B cell (primary cell): ENCODE data around the gene DCAKD. TPM values are rescaled to one million over a fixed set of nuclear protein-coding genes. Genes with fewer than 3 reads are reported as not detected.

Experiments
- ATAC-seq: fragments of 200-7000 bp; cut with Tn5 transposase; one replicate; pipeline ENCODE4 v1.10.0; 2021; ENCODE audit warnings: low read depth, mild to moderate bottlenecking, moderate number of reproducible peaks, moderate library complexity
- CTCF ChIA-PET: fragments of 350-600 bp; sonication (Branson Sonifier 250); formaldehyde crosslinking; loops from one replicate; lab custom pipeline; 2021; ENCODE audit warnings: antibody characterized with exemption, inconsistent platforms; lab: Charles Lee
- POLR2A ChIA-PET: fragments of 350-600 bp; sonication (Branson Sonifier 250); formaldehyde crosslinking; loops from one replicate; lab custom pipeline; 2021; ENCODE audit warnings: antibody characterized with exemption; lab: Charles Lee
- DNase-seq: peaks from one replicate; pipeline ENCODE4 v3.0.0; 2013
- H2AFZ ChIP-seq: 2 replicates; pipeline ENCODE4 v1.6.1; 2012; ENCODE audit warnings: mild to moderate bottlenecking, low read depth, low read length; ENCODE audit not compliant: insufficient read depth, poor library complexity, severe bottlenecking
- H3K27ac ChIP-seq, 2 donors: 1 replicate in 1 of 2; 2 replicates in 1 of 2; pipeline ENCODE4 v1.5.1; 2012 to 2013; ENCODE audit warnings: low read length in 2 of 2, mild to moderate bottlenecking in 2 of 2, moderate library complexity in 1 of 2
- H3K27me3 ChIP-seq, 4 experiments: fragments of 200-600 bp in 1 of 4; sonication (generic) in 1 of 4; replicated peaks in 1 of 4; 1 replicate in 2 of 4; 2 replicates in 2 of 4; pipeline versions ENCODE4 v1.6.1 to v1.7.0; 2013 to 2016; ENCODE audit warnings: low read length in 3 of 4, mild to moderate bottlenecking in 2 of 4, mixed read lengths in 1 of 4, moderate library complexity in 1 of 4; ENCODE audit not compliant: insufficient read depth in 4 of 4, control insufficient read depth in 3 of 4; ENCODE audit errors: control extremely low read depth in 1 of 4
- H3K36me3 ChIP-seq, 2 experiments: replicated peaks in 1 of 2; 1 replicate in 1 of 2; 2 replicates in 1 of 2; pipeline versions ENCODE4 v1.6.1 to v1.7.1; 2013; ENCODE audit warnings: low read length in 1 of 2; ENCODE audit not compliant: insufficient read depth in 2 of 2, control insufficient read depth in 1 of 2; ENCODE audit errors: control extremely low read depth in 1 of 2, extremely low read depth in 1 of 2
- H3K4me1 ChIP-seq, 2 donors: fragments of 200-600 bp in 1 of 2; sonication (generic) in 1 of 2; 1 replicate in 1 of 2; 2 replicates in 1 of 2; pipeline versions ENCODE4 v1.5.1 to v1.6.1; 2013 to 2017; ENCODE audit warnings: low read length in 2 of 2; ENCODE audit not compliant: control insufficient read depth in 2 of 2, insufficient read depth in 2 of 2
- H3K4me2 ChIP-seq: replicated peaks from 2 replicates; pipeline ENCODE3; 2012; ENCODE audit warnings: mild to moderate bottlenecking, low read depth, low read length; ENCODE audit not compliant: poor library complexity, severe bottlenecking
- H3K4me3 ChIP-seq, 5 experiments: fragments of 200-600 bp in 1 of 5; sonication (generic) in 1 of 5; 1 replicate in 3 of 5; 2 replicates in 2 of 5; pipeline versions ENCODE4 v1.5.1 to v1.7.0; 2011 to 2016; ENCODE audit warnings: low read length in 4 of 5, mild to moderate bottlenecking in 4 of 5, low read depth in 2 of 5, control low read depth in 1 of 5, moderate library complexity in 1 of 5; ENCODE audit not compliant: insufficient read depth in 1 of 5; ENCODE audit errors: control extremely low read depth in 1 of 5, extremely low read depth in 1 of 5
- H3K79me2 ChIP-seq: fragments of 200-600 bp; sonication (generic); one replicate; pipeline ENCODE4 v1.6.0; 2016; ENCODE audit warnings: low read length; ENCODE audit not compliant: control insufficient read depth, insufficient read depth
- H3K9ac ChIP-seq: fragments of 200-600 bp; sonication (generic); 2 replicates; pipeline ENCODE4 v1.6.1; 2017; ENCODE audit warnings: mild to moderate bottlenecking, low read length, moderate library complexity
- H3K9me3 ChIP-seq, 3 donors: one replicate each; pipeline versions ENCODE4 v1.6.1 to v1.7.1; 2013; ENCODE audit warnings: low read length in 2 of 3; ENCODE audit not compliant: control insufficient read depth in 2 of 3, insufficient read depth in 1 of 3; ENCODE audit errors: control extremely low read depth in 1 of 3
- H4K20me1 ChIP-seq: 2 replicates; pipeline ENCODE4 v1.6.0; 2012; ENCODE audit warnings: mild to moderate bottlenecking, low read length; ENCODE audit not compliant: insufficient read depth, control insufficient read depth, poor library complexity, severe bottlenecking
- H3K27ac Mint-ChIP-seq: one replicate; pipeline ENCODE4 v1.8.0; 2021; ENCODE audit warnings: mixed read lengths
- H3K27me3 Mint-ChIP-seq: one replicate; pipeline ENCODE4 v1.8.0; 2021; ENCODE audit warnings: mixed read lengths
- H3K4me1 Mint-ChIP-seq: one replicate; pipeline ENCODE4 v1.8.0; 2021; ENCODE audit warnings: mixed read lengths
- H3K4me3 Mint-ChIP-seq: one replicate; pipeline ENCODE4 v1.8.0; 2021; ENCODE audit warnings: mixed read lengths
- H3K9me3 Mint-ChIP-seq: one replicate; pipeline ENCODE4 v1.8.0; 2022; ENCODE audit warnings: mixed read lengths; ENCODE audit not compliant: insufficient read depth
- EZH2 ChIP-seq: IDR thresholded peaks from 2 replicates; pipeline ENCODE4 v1.6.1; 2012; ENCODE audit warnings: borderline replicate concordance, low read depth, mild to moderate bottlenecking, moderate library complexity, low read length; ENCODE audit not compliant: insufficient read depth, poor library complexity, severe bottlenecking
- WGBS: methylation state at CpG from one replicate; pipeline ENCODE4 v1.1.5; 2013; ENCODE audit warnings: missing lambda C conversion rate; ENCODE audit not compliant: insufficient coverage; 5-methylcytosine and 5-hydroxymethylcytosine counted together
- intact Hi-C: fragments of 100-400 bp; cut with micrococcal nuclease; formaldehyde crosslinking; loops from one replicate; pipeline ENCODE4 v1.10.0; 2022
- polyA plus RNA-seq: library from polyadenylated mRNA; depleted of rRNA; stranded (reverse); fragments of >200 nt; gene quantifications from 2 replicates; pipeline ENCODE4 v1.2.3, GENCODE V29; 2012
- total RNA-seq, 2 donors: library from RNA; stranded (reverse); fragments of 120-200 nt in 1 of 2; gene quantifications; 1 replicate in 1 of 2; 2 replicates in 1 of 2; pipeline versions ENCODE4 v1.2.3 to v1.2.4, GENCODE V29; 2013 to 2022
- TF ChIP-seq, protein P1 (sequence below): fragments of 200-600 bp; IDR thresholded peaks from one replicate; pipeline ENCODE4 v1.8.0; 2022; ENCODE audit warnings: antibody characterized with exemption, mild to moderate bottlenecking

Gene DCAKD
- total and polyA plus RNA-seq, 2 donors (not counting 1 experiment from before 2014, with no cell fraction given): 20.6 to 31.5 TPM

- Mint-ChIP-seq H3K4me1 (no peaks in the 10 kb centered on the region), H3K27me3 (peaks cover 39% of the 10 kb centered on the region), H3K27ac (no peak overlapping the region), H3K9me3 (peaks cover 12% of the 10 kb centered on the region), H3K4me3 (no peak overlapping the region)
- DNase-seq (no peak), ATAC-seq (no peak)
- H2AFZ ChIP-seq: no peak overlapping the region
- peaks cover 0 to 15% (median 4%) of the 10 kb centered on the region in 3 donors for H3K9me3 ChIP-seq
- WGBS: 67% methylated on average over 9 of the region's 11 CpGs
- H3K9ac ChIP-seq: no peak overlapping the region
- no peaks in the 10 kb centered on the region for H4K20me1 ChIP-seq
- no peak for TF ChIP-seq EZH2
- TF ChIP-seq, protein P1, sequence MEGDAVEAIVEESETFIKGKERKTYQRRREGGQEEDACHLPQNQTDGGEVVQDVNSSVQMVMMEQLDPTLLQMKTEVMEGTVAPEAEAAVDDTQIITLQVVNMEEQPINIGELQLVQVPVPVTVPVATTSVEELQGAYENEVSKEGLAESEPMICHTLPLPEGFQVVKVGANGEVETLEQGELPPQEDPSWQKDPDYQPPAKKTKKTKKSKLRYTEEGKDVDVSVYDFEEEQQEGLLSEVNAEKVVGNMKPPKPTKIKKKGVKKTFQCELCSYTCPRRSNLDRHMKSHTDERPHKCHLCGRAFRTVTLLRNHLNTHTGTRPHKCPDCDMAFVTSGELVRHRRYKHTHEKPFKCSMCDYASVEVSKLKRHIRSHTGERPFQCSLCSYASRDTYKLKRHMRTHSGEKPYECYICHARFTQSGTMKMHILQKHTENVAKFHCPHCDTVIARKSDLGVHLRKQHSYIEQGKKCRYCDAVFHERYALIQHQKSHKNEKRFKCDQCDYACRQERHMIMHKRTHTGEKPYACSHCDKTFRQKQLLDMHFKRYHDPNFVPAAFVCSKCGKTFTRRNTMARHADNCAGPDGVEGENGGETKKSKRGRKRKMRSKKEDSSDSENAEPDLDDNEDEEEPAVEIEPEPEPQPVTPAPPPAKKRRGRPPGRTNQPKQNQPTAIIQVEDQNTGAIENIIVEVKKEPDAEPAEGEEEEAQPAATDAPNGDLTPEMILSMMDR: no peak
- H3K36me3 ChIP-seq: no peaks in the 10 kb centered on the region
- no peak overlapping the region for H3K27ac ChIP-seq
- POLR2A ChIA-PET: no interaction called here
- intact Hi-C loops: no loop called here
- no peaks in the 10 kb centered on the region for H3K79me2 ChIP-seq
- H3K27me3 ChIP-seq: peaks cover 0 to 34% (median 6%) of the 10 kb centered on the region in 4 experiments
- H3K4me1 ChIP-seq: no peaks in the 10 kb centered on the region
- H3K4me3 ChIP-seq: no peak overlapping the region
- no peak overlapping the region for H3K4me2 ChIP-seq
- CTCF ChIA-PET: no interaction called here
These were observed 55.9 kb downstream of the DCAKD start for GRCh38 chr17:44995436-44996001.

DNA sequence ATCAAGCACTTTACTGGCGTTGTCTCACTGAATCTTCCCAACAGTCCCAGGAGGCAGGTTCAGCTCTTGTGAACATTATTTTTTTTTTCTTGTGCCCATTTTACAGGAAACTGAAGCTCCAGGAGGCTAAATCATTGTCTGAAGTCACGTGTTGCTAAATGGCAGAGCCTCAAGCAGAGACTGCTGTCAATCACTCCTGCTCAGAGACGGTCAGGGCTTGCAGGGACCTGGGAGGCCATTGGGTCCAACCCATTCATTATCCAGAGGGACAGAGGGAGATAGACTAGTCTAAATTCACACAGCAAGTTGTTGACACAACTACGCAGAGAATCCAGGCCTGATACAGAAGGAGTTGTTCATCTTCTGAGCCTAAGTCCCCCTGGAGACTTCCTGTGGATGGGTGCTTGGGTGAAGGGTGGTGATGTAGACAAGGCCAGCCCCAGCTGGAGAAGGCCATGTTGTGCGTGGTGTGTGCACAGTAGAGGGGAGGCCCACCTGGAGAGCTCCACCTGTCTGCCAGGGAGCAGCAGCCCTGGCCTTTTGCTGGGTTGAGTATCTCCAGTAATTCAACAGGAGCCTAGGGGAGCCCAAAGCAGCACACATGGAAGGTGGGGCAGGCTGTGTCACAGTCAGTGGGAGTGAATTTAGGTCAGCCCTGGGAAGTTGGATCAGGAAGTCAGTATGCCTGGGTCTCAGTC, 59.0 kb downstream of the DCAKD start:
- no peak overlapping the region for H3K4me2 ChIP-seq
- intact Hi-C loops: no loop called here
- H3K36me3 ChIP-seq: no peaks in the 10 kb centered on the region
- H4K20me1 ChIP-seq: no peaks in the 10 kb centered on the region
- ChIA-PET CTCF (interaction anchor here (1.2 kb wide), 1 partner anchor 29 kb away, joined by 3 read pairs; no protein-coding TSS in a partner anchor), POLR2A (no interaction called here)
- Mint-ChIP-seq H3K9me3 (no peaks in the 10 kb centered on the region), H3K4me3 (no peak overlapping the region), H3K27me3 (peaks cover 51% of the 10 kb centered on the region), H3K4me1 (peaks cover 6% of the 10 kb centered on the region), H3K27ac (no peak overlapping the region)
- H3K79me2 ChIP-seq: no peaks in the 10 kb centered on the region
- TF ChIP-seq, protein P1: no peak
- no peak for TF ChIP-seq EZH2
- WGBS: 86% methylated on average over 5 of the region's 5 CpGs
- H3K4me1 ChIP-seq: peaks cover 2 to 7% of the 10 kb centered on the region in 2 donors
- no peak for DNase-seq
- H3K27ac ChIP-seq: no peak overlapping the region
- H3K9ac ChIP-seq: no peak overlapping the region
- H2AFZ ChIP-seq: no peak overlapping the region
- H3K9me3 ChIP-seq: no peaks in the 10 kb centered on the region
- H3K27me3 ChIP-seq: peaks cover 0 to 47% (median 12%) of the 10 kb centered on the region in 4 experiments
- no peak for ATAC-seq
- no peak overlapping the region for H3K4me3 ChIP-seq
